Activated CD8-positive, alpha-beta T cell treated with anti-CD3 and anti-CD28 coated beads, Interleukin-2, amount 10 ng/mL, durations not matched to agents 7 days and 5 days (primary cell): ENCODE data around the gene SDK2. TPM values are rescaled to one million over a fixed set of nuclear protein-coding genes. Genes with fewer than 3 reads are reported as not detected.

Source experiments
- ATAC-seq: fragments of 150-1000 bp; cut with Tn5 transposase; one replicate; pipeline ENCODE4 v1.10.0; 2021; ENCODE audit warnings: moderate library complexity
- CTCF ChIA-PET: fragments of 350-600 bp; sonication (Branson Sonifier 250); formaldehyde crosslinking; loops from one replicate; lab custom pipeline; 2021; ENCODE audit warnings: antibody characterized with exemption; lab: Charles Lee
- POLR2A ChIA-PET: fragments of 350-600 bp; sonication (Branson Sonifier 250); formaldehyde crosslinking; loops from one replicate; lab custom pipeline; 2021; ENCODE audit warnings: antibody characterized with exemption; lab: Charles Lee
- DNase-seq: peaks from one replicate; pipeline ENCODE4 v3.0.0-alpha.2; 2020
- H3K27ac Mint-ChIP-seq: one replicate; pipeline ENCODE4 v1.8.0; 2021; ENCODE audit warnings: mild to moderate bottlenecking, mixed read lengths
- H3K27me3 Mint-ChIP-seq: one replicate; pipeline ENCODE4 v1.8.0; 2021; ENCODE audit warnings: low read depth, mixed read lengths
- H3K36me3 Mint-ChIP-seq: one replicate; pipeline ENCODE4 v1.8.0; 2021; ENCODE audit warnings: low read depth, mixed read lengths
- H3K4me1 Mint-ChIP-seq: one replicate; pipeline ENCODE4 v1.8.0; 2021; ENCODE audit warnings: low read depth, mixed read lengths
- H3K4me3 Mint-ChIP-seq: one replicate; pipeline ENCODE4 v1.8.0; 2021; ENCODE audit warnings: mild to moderate bottlenecking, mixed read lengths
- H3K9me3 Mint-ChIP-seq: one replicate; pipeline ENCODE4 v1.8.0; 2022; ENCODE audit warnings: mixed read lengths; ENCODE audit not compliant: insufficient read depth
- total RNA-seq, 2 experiments: library from RNA; stranded (reverse); gene quantifications; one replicate each; pipeline ENCODE4 v1.2.3, GENCODE V29; 2021

Gene SDK2
- total RNA-seq, 2 experiments from 2014 or later: 18.4 to 20.0 TPM

DNA sequence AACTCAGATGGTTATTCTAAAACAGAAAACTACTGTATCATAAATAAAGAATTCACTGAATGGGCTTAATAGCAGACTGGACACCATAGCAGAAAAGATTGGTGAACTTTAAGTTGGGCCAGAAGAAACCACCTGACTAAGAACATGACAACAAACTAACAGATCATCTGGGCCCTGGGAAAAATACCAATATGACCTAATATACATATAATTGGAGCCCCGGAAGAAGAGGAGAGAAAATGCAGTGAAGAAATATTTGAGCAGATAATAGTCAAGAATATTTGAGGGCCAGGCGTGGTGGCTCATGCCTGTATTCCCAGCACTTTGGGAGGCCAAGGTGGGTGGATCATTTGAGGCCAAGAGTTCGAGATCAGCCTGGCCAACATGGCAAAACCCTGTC, 25.5 kb upstream of the SDK2 start:
- peaks cover 18% of the 10 kb centered on the region for H3K36me3 Mint-ChIP-seq
- H3K4me1 Mint-ChIP-seq: peaks cover 30% of the 10 kb centered on the region
- no peak overlapping the region for H3K4me3 Mint-ChIP-seq
- ATAC-seq: no peak
- no peak overlapping the region for H3K27ac Mint-ChIP-seq
- POLR2A ChIA-PET: no interaction called here
- DNase-seq: no peak
- H3K9me3 Mint-ChIP-seq: peaks cover 24% of the 10 kb centered on the region
- CTCF ChIA-PET: no interaction called here
- peaks cover 14% of the 10 kb centered on the region for H3K27me3 Mint-ChIP-seq

- peaks cover 32% of the 10 kb centered on the region for H3K4me1 Mint-ChIP-seq
- ChIA-PET POLR2A (no interaction called here), CTCF (interaction anchor here (0.9 to 1.9 kb wide), 5 partner anchors 21 to 238 kb away, joined by 3 to 7 read pairs (median 5); no protein-coding TSS in a partner anchor)
- DNase-seq: peak; percentile 76
- ATAC-seq: peak; percentile 95
- H3K9me3 Mint-ChIP-seq: peaks cover 24% of the 10 kb centered on the region
- peaks cover 9% of the 10 kb centered on the region for H3K27me3 Mint-ChIP-seq
- H3K36me3 Mint-ChIP-seq: peaks cover 18% of the 10 kb centered on the region
- peak overlapping the region; percentile 91 for H3K27ac Mint-ChIP-seq
- peak overlapping the region; percentile 59 for H3K4me3 Mint-ChIP-seq
Measured at GRCh38 chr17:73667181-73667959, 23.1 kb upstream of the SDK2 start.

- peaks cover 17% of the 10 kb centered on the region for H3K36me3 Mint-ChIP-seq
- H3K4me1 Mint-ChIP-seq: peaks cover 31% of the 10 kb centered on the region
- POLR2A ChIA-PET: no interaction called here
- ATAC-seq (no peak), DNase-seq (no peak)
- peaks cover 11% of the 10 kb centered on the region for H3K9me3 Mint-ChIP-seq
- no peak overlapping the region for H3K27ac Mint-ChIP-seq
- CTCF ChIA-PET: no interaction called here
- peaks cover 11% of the 10 kb centered on the region for H3K27me3 Mint-ChIP-seq
- no peak overlapping the region for H3K4me3 Mint-ChIP-seq
Measured at GRCh38 chr17:73663614-73664013, 19.4 kb upstream of the SDK2 start.

DNA sequence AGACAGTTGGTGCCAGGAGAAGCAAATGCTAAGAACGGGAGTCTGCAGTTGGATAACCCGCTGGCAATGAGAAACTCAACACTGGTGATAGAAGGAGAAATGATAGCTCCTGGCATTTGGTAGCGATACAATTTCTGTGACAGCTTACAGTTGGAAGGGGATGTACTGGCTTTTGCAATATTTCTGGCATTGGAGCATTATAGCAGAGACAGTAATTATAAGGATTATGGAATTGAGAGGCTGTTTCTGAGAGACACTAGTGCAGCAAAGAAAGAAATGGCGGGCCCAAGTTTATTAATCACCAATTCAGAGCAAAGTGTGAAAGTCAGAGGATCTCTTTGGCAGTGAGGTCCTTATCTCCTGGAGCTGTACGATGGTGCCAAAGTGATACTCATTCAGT, 16.1 kb upstream of the SDK2 start:
- no peak overlapping the region for H3K27ac Mint-ChIP-seq
- H3K27me3 Mint-ChIP-seq: peaks cover 12% of the 10 kb centered on the region
- peaks cover 2% of the 10 kb centered on the region for H3K36me3 Mint-ChIP-seq
- H3K9me3 Mint-ChIP-seq: peaks cover 5% of the 10 kb centered on the region
- CTCF ChIA-PET: interaction anchor here (1.5 kb wide), 1 partner anchor 13 kb away, joined by 4 read pairs; no protein-coding TSS in a partner anchor
- POLR2A ChIA-PET: no interaction called here
- DNase-seq (no peak), ATAC-seq (no peak)
- H3K4me1 Mint-ChIP-seq: peaks cover 6% of the 10 kb centered on the region
- H3K4me3 Mint-ChIP-seq: no peak overlapping the region

DNA sequence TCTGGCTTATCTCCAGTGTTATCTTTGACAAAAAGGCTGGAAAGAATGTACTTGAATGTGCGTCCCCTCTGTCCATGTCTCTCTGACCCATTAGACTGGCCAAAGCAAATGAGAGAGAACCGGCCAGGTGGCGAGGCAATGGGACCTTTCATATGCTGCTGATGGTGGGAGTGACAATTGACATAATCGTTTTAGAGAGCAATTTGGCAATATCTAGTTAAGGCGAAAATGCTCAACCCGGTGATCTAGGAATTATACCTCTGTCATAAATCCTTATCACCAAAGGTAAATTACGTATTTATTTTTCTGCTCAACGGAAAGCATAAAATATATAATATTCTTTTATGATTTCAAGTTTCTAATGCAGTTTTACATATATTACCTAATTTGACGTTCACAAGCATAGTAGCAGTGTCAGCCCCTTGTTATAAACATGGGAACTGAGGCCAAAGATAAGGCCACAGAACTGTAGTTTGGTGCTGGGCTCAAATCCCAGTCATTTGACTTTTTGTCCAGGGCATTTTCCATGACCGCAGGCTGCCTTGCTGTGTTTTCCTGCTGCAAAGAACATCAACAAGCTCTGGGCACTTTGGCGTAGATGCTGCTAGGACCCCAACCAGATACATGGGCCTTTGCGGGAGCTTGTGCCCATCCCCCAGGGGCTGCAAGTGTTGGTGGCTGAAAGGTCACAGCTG, 14.7 kb upstream of the SDK2 start:
- DNase-seq (no peak), ATAC-seq (no peak)
- Mint-ChIP-seq H3K9me3 (peaks cover 16% of the 10 kb centered on the region), H3K4me3 (no peak overlapping the region), H3K27me3 (peaks cover 10% of the 10 kb centered on the region), H3K27ac (no peak overlapping the region), H3K4me1 (peaks cover 6% of the 10 kb centered on the region), H3K36me3 (no peaks in the 10 kb centered on the region)
- ChIA-PET POLR2A (no interaction called here), CTCF (interaction anchor here (1.5 kb wide), 1 partner anchor 11 kb away, joined by 4 read pairs; no protein-coding TSS in a partner anchor)

- Mint-ChIP-seq H3K36me3 (peaks cover 5% of the 10 kb centered on the region), H3K27ac (no peak overlapping the region), H3K27me3 (peaks cover 9% of the 10 kb centered on the region), H3K9me3 (peaks cover 24% of the 10 kb centered on the region), H3K4me3 (no peak overlapping the region), H3K4me1 (peaks cover 4% of the 10 kb centered on the region)
- peak; percentile 34 for DNase-seq
- ChIA-PET CTCF (interaction anchor here (0.7 kb wide), 2 partner anchors 52 to 53 kb away, joined by 3 to 5 read pairs; no protein-coding TSS in a partner anchor), POLR2A (no interaction called here)
- ATAC-seq: no peak
Measured at GRCh38 chr17:73657473-73658116, 13.3 kb upstream of the SDK2 start.

- Mint-ChIP-seq H3K36me3 (peaks cover 5% of the 10 kb centered on the region), H3K4me1 (peaks cover 10% of the 10 kb centered on the region), H3K27ac (no peak overlapping the region), H3K4me3 (no peak overlapping the region), H3K9me3 (peaks cover 24% of the 10 kb centered on the region), H3K27me3 (peaks cover 10% of the 10 kb centered on the region)
- ChIA-PET POLR2A (no interaction called here), CTCF (no interaction called here)
- ATAC-seq: no peak
- DNase-seq: no peak
Measured at GRCh38 chr17:73654241-73654640, 10.0 kb upstream of the SDK2 start.

- DNase-seq (no peak), ATAC-seq (no peak)
- Mint-ChIP-seq H3K27ac (no peak overlapping the region), H3K27me3 (peaks cover 12% of the 10 kb centered on the region), H3K4me1 (peaks cover 10% of the 10 kb centered on the region), H3K9me3 (peaks cover 24% of the 10 kb centered on the region), H3K4me3 (no peak overlapping the region), H3K36me3 (peaks cover 5% of the 10 kb centered on the region)
- CTCF ChIA-PET: no interaction called here
- POLR2A ChIA-PET: no interaction called here
Measured at GRCh38 chr17:73653810-73654209, 9.6 kb upstream of the SDK2 start.

- ChIA-PET POLR2A (interaction anchor here (0.7 kb wide), 1 partner anchor 67 kb away, joined by 3 read pairs; no protein-coding TSS in a partner anchor), CTCF (no interaction called here)
- Mint-ChIP-seq H3K9me3 (peaks cover 24% of the 10 kb centered on the region), H3K4me3 (no peak overlapping the region), H3K4me1 (peaks cover 10% of the 10 kb centered on the region), H3K27me3 (peaks cover 17% of the 10 kb centered on the region), H3K36me3 (peaks cover 5% of the 10 kb centered on the region), H3K27ac (no peak overlapping the region)
- ATAC-seq (no peak), DNase-seq (no peak)
Measured at GRCh38 chr17:73652886-73653480, 8.7 kb upstream of the SDK2 start.

- peak; percentile 18 for DNase-seq
- H3K4me3 Mint-ChIP-seq: no peak overlapping the region
- no peak for ATAC-seq
- H3K36me3 Mint-ChIP-seq: peaks cover 5% of the 10 kb centered on the region
- POLR2A ChIA-PET: no interaction called here
- H3K27me3 Mint-ChIP-seq: peaks cover 33% of the 10 kb centered on the region
- H3K27ac Mint-ChIP-seq: no peak overlapping the region
- CTCF ChIA-PET: interaction anchor here (0.6 to 4.0 kb wide), 10 partner anchors 11 to 439 kb away, joined by 3 to 34 read pairs (median 4); no protein-coding TSS in a partner anchor
- H3K9me3 Mint-ChIP-seq: peaks cover 22% of the 10 kb centered on the region
- peaks cover 9% of the 10 kb centered on the region for H3K4me1 Mint-ChIP-seq
Measured at GRCh38 chr17:73650617-73651200, 6.5 kb upstream of the SDK2 start.

DNA sequence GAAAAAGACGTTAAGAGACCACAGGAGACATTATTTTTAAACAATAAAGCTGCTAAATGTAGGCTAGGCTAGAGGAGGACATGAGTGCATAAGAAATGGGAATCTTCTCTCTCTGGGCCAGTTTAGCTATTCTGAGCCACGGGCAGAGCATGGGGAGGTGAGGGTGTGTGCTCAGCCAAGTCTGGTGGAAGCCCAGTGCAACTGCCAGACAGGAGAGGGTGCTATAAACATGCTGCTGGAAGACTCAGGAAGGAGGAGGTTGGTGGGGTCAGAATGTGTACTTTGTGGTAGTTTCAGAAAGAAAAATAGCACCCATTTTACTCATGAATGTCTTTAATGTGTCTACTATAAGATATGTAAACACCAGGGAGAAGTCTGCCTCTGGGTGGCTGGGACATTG, 5.9 kb upstream of the SDK2 start:
- ATAC-seq (peak; percentile 73), DNase-seq (peak; percentile 61)
- H3K27ac Mint-ChIP-seq: no peak overlapping the region
- no peak overlapping the region for H3K4me3 Mint-ChIP-seq
- peaks cover 5% of the 10 kb centered on the region for H3K36me3 Mint-ChIP-seq
- peaks cover 19% of the 10 kb centered on the region for H3K9me3 Mint-ChIP-seq
- peaks cover 9% of the 10 kb centered on the region for H3K4me1 Mint-ChIP-seq
- H3K27me3 Mint-ChIP-seq: peaks cover 33% of the 10 kb centered on the region
- ChIA-PET CTCF (interaction anchor here (0.6 to 4.0 kb wide), 9 partner anchors 12 to 221 kb away, joined by 3 to 34 read pairs (median 4); no protein-coding TSS in a partner anchor), POLR2A (no interaction called here)
